Calu3 (cell line): ENCODE data around the gene RABGAP1L. TPM values are rescaled to one million over a fixed set of nuclear protein-coding genes. Genes with fewer than 3 reads are reported as not detected.

Experiments
- BruUV-seq: library from RNA; stranded (reverse); fragments of 400-500 nt; replicated peaks from 2 replicates; lab custom pipeline; 2021; lab: Mats Ljungman, UMichigan
- CTCF ChIA-PET: fragments of 300-600 bp; sonication (Branson Sonifier 250); formaldehyde crosslinking; loops from one replicate; lab custom pipeline; 2022; ENCODE audit warnings: antibody characterized with exemption; lab: Charles Lee
- DNase-seq: peaks from one replicate; pipeline ENCODE4 v3.0.0; 2022
- H3K27ac Mint-ChIP-seq: one replicate; pipeline ENCODE4 v1.8.0; 2022; ENCODE audit warnings: mixed read lengths; ENCODE audit not compliant: unreplicated experiment
- H3K27me3 Mint-ChIP-seq: one replicate; pipeline ENCODE4 v1.8.0; 2022; ENCODE audit warnings: mixed read lengths; ENCODE audit not compliant: unreplicated experiment
- H3K36me3 Mint-ChIP-seq: one replicate; pipeline ENCODE4 v1.8.0; 2022; ENCODE audit warnings: mild to moderate bottlenecking, moderate library complexity, mixed read lengths; ENCODE audit not compliant: insufficient read depth, unreplicated experiment
- H3K4me1 Mint-ChIP-seq: one replicate; pipeline ENCODE4 v1.8.0; 2022; ENCODE audit warnings: mild to moderate bottlenecking, low read depth, mixed read lengths; ENCODE audit not compliant: unreplicated experiment
- H3K4me3 Mint-ChIP-seq: one replicate; pipeline ENCODE4 v1.8.0; 2022; ENCODE audit warnings: mild to moderate bottlenecking, low read depth, moderate library complexity, mixed read lengths; ENCODE audit not compliant: unreplicated experiment
- H3K9me3 Mint-ChIP-seq: one replicate; pipeline ENCODE4 v1.8.0; 2022; ENCODE audit warnings: low read depth, mixed read lengths; ENCODE audit not compliant: unreplicated experiment
- intact Hi-C: fragments of 100-400 bp; cut with micrococcal nuclease; formaldehyde crosslinking; loops from one replicate; pipeline ENCODE4 v1.10.0; 2022; ENCODE audit not compliant: unreplicated experiment
- total RNA-seq: library from RNA; stranded (reverse); gene quantifications from 2 replicates; pipeline ENCODE4 v1.2.3, GENCODE V29; 2022
- TF ChIP-seq, protein P1 (sequence below): fragments of 200-600 bp; IDR thresholded peaks from one replicate; pipeline ENCODE4 v1.8.0; 2022; ENCODE audit warnings: antibody characterized with exemption; ENCODE audit not compliant: unreplicated experiment

The RABGAP1L gene
- total RNA-seq, 1 experiment from 2014 or later = 135 TPM

DNA sequence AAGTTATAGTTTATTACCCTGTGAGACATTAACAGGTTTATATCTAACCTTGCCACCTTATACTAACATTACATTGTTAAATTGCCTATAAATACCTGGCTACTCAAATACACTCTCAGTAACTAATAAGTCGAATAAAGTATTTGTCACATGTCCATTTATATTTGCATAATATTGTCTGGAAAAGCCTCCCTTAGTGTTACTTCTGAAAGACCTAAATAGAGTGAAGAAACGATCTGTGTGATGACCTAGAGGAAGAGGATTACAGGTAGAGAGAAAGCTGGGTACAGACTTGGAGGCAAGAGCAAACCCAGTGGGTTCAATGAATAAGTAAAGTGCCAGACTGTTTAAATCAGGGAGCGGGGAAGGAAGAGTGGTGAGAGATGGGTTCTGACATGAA, 837.7 kb downstream of the RABGAP1L start:
- BruUV-seq = no TSS peak
- CTCF ChIA-PET = no interaction called here
- no peak overlapping the region for H3K4me3 Mint-ChIP-seq
- no peaks in the 10 kb centered on the region for H3K27me3 Mint-ChIP-seq
- H3K27ac Mint-ChIP-seq = peak overlapping the region; percentile 2
- peaks cover 35% of the 10 kb centered on the region for H3K4me1 Mint-ChIP-seq
- intact Hi-C loops = loop anchor here (5.0 to 10.0 kb wide), 2 partner anchors 210 to 972 kb away; partner anchors contain the start of gene RC3H1
- peaks cover 17% of the 10 kb centered on the region for H3K36me3 Mint-ChIP-seq
- DNase-seq = no peak
- no peaks in the 10 kb centered on the region for H3K9me3 Mint-ChIP-seq
- TF ChIP-seq, protein P1, sequence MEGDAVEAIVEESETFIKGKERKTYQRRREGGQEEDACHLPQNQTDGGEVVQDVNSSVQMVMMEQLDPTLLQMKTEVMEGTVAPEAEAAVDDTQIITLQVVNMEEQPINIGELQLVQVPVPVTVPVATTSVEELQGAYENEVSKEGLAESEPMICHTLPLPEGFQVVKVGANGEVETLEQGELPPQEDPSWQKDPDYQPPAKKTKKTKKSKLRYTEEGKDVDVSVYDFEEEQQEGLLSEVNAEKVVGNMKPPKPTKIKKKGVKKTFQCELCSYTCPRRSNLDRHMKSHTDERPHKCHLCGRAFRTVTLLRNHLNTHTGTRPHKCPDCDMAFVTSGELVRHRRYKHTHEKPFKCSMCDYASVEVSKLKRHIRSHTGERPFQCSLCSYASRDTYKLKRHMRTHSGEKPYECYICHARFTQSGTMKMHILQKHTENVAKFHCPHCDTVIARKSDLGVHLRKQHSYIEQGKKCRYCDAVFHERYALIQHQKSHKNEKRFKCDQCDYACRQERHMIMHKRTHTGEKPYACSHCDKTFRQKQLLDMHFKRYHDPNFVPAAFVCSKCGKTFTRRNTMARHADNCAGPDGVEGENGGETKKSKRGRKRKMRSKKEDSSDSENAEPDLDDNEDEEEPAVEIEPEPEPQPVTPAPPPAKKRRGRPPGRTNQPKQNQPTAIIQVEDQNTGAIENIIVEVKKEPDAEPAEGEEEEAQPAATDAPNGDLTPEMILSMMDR = no peak

DNA sequence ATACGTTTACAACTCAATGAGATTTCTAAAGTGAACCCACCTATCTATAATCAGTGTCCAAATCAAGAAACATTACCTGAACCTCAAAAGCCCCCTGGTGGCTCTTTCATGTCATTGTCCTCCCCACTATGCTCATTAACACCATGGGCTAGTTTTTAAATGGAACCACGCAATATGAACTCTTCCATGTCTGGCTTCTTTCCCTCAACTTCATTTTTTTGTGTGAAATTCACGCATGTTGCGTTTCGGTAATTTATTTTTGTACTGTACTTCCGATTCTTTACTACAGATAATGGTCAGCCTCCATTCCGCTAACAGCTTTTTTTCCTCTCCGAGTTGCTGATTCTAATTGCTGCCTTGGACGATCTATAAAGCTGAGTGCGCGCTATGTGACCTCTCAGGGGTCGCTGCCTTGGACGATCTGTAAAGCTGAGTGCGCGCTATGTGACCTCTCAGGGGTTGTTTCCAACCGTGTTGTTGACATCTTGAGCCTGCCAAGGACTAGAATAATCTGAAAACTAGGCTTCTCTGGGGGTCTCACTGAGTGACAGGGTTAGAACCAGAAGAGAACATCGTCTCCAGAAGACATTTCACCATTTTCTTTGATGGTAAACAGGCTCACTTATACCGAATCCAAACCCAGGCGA, 839.4 kb downstream of the RABGAP1L start:
- BruUV-seq = no TSS peak
- TF ChIP-seq, protein P1 = peak; percentile 80
- Mint-ChIP-seq H3K27me3 (no peaks in the 10 kb centered on the region), H3K36me3 (peaks cover 27% of the 10 kb centered on the region), H3K4me1 (peaks cover 41% of the 10 kb centered on the region), H3K4me3 (no peak overlapping the region), H3K9me3 (no peaks in the 10 kb centered on the region), H3K27ac (no peak overlapping the region)
- intact Hi-C loops = loop anchor here (1.0 to 10.0 kb wide), 5 partner anchors 30 to 974 kb away; partner anchors contain the start of gene RC3H1
- CTCF ChIA-PET = interaction anchor here (0.8 to 2.4 kb wide), 13 partner anchors 12 to 184 kb away, joined by 3 to 12 read pairs (median 4); partner anchors contain the start of gene MRPS14
- peak; percentile 62 for DNase-seq

DNA sequence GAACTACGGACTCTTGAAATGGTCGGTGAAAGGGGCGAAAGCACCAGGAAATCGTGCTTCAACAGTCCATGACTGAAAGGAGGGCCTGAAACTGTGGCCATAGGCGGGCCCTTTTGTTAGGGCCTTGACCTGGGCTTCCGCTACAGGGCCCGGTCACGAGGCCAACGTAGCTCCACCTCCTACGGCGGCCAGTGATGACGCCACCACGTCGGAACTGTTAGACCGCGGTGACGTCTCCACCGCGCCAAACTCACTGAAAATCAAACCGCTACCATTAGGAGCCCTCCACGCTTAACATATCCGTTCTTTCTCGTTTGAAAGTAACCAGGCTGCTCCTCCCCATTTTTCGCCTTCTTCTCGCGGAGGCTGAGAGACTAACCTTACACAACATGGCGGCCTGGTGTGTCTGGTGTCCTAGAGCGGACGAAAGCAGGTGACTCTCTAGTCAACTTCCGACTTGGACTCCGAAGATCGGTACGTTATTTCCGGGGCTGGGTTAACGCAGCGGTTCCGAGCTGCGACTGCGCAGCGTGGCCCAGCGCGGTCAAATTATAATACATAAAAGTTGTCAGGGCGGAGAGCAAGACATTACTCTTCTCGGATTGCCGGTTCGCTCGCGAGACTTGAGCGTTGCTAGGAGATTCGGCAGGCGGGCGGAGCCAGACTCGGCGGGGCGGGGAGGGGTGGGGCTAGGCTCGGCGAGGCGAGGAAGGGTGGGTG, 840.1 kb downstream of the RABGAP1L start:
- peak; percentile 97 for DNase-seq
- H3K4me3 Mint-ChIP-seq = no peak overlapping the region
- intact Hi-C loops = loop anchor here (2.0 to 10.0 kb wide), 4 partner anchors 31 to 975 kb away; partner anchors contain the start of gene RC3H1
- TF ChIP-seq, protein P1 = no peak
- no peaks in the 10 kb centered on the region for H3K9me3 Mint-ChIP-seq
- TSS peak; percentile 79 for BruUV-seq
- peaks cover 30% of the 10 kb centered on the region for H3K36me3 Mint-ChIP-seq
- peaks cover 48% of the 10 kb centered on the region for H3K4me1 Mint-ChIP-seq
- CTCF ChIA-PET = interaction anchor here (0.6 to 2.4 kb wide), 15 partner anchors 13 to 378 kb away, joined by 3 to 12 read pairs (median 4); partner anchors contain the start of gene MRPS14
- H3K27me3 Mint-ChIP-seq = no peaks in the 10 kb centered on the region
- H3K27ac Mint-ChIP-seq = no peak overlapping the region

DNA sequence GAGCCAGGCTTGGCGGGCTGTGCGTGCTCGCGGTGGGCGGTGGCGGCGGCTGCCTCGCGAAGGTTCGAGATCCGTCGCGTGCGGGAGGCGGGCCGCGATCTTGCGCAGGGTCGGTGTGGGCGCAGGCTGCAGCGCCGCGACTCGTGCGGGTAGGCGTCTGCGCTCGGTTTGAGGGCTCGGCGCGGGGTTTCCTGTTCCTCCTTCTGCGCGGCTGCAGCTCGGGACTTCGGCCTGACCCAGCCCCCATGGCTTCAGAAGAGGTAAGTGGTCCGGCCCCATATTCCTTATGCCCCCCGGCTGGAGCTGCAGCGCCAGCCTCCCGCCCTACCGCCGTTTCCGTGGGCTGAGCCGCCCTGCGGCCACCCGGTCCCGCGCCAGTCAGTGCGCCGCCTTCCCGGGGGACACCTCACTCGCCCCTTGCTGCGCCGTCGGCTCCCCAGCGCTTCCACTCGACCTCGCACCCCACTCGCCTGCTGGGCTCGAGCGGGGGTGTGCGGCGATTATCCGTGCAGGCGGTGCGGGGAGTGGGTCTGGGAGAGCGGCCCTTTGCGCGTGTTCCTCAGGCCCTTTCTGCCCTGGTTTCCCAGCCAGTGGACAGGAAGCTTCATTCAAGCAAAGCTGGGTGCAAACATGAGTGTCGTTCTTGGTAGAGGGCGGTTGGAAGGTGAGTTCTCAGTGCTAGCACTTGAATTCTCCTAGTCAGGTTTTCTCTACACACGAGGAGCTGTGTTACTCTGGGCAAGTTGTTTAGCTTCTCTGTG, 840.8 kb downstream of the RABGAP1L start, which contains the start of gene CACYBP:
Gene CACYBP, plus strand, starts transcription at position 12 of the 761 bp plus-strand sequence. Its CDS starts 234 bp downstream, at position 246.
- Mint-ChIP-seq H3K9me3 (no peaks in the 10 kb centered on the region), H3K4me3 (no peak within 1 kb of the TSS), H3K36me3 (peaks cover 30% of the 10 kb centered on the region), H3K27me3 (no peaks in the 10 kb centered on the region), H3K27ac (no peak within 1 kb of the TSS), H3K4me1 (peaks cover 47% of the 10 kb centered on the region)
- TF ChIP-seq, protein P1 = no peak
- CTCF ChIA-PET = interaction anchor here (0.6 to 2.4 kb wide), 7 partner anchors 13 to 377 kb away, joined by 3 to 12 read pairs (median 7); partner anchors contain the start of gene MRPS14
- DNase-seq = no peak
- BruUV-seq = no TSS peak
- intact Hi-C loops = loop anchor here (2.0 to 10.0 kb wide), 4 partner anchors 31 to 975 kb away; partner anchors contain the start of gene RC3H1
